GM21390 (cell line): ENCODE measurements around the gene CAMK1D.

Source experiments
- ATAC-seq: cut with Tn5 transposase; IDR thresholded peaks from one replicate; pipeline ENCODE4 v1.9.1; 2021; ENCODE audit not compliant: unreplicated experiment

CAMK1D gene

DNA sequence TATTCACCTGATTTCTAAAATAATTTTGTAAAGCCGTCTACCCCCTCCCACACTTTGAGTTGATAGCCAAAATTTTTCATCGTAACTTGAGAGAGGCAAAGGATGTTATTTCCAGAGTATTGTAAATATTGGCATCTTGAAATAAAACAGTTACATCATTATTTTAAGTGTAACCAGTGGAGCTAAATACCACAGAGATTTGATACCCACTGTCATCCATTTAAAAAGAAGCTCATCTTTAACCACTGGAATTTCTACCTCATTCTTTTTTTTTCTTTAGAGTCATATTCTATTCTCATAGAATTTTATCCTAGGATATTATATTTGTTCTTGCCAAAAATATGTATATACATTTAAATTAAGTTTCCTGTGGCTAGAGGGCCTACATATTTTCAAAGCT, 48.6 kb downstream of the CAMK1D start:
- no peak for ATAC-seq

DNA sequence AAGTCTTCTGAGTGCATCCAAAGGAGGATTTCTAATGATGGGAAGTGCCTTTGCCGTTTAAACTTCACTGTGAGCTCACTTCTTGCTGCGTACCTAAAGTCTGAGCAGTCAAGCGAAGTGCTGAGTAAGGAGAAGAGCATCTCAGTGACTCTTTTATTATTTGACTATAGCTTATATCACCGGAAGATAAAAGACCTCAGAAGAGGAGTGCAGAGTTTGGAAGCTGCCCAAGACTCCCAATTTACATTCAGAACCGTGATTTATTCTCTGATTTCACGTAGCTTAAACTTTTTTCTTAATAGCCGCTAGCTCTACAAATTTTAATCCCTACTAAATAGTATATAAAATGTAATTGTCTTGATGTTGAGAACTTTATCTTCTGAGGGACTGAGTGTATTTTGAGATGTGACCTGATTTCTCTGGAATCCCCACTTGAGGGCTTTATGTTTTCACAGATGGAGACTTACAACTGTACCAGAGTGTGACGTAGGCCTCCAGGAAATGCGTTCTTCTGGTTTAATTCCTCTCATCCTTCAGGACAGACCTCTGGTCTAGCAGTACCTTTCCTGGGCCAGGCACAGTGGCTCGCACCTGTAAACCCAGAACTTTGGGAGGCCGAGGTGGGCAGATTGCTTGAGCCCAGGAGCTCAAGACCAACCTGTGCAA, 51.1 kb downstream of the CAMK1D start:
- ATAC-seq: no peak

DNA sequence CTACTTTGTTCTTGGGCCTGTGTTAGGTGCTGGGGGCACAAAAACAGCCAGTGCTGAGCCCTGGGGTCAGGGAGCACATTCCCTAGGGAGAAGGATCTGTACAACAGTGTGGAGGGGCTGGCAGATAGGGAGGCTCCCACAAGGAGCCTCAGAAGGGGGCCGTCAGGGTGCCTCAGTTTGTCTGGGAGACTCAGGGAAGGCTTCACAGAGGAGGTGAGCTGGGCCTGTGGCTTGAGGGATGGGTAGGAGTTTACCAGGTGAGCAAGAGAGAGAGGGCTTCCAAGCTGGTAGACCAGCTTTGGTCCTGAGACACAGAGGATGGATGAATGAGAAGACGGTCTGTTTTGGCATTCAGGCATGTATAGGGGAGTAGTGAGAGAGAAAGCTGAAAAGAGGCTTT, 52.1 kb downstream of the CAMK1D start:
- no peak for ATAC-seq

- no peak for ATAC-seq
Observed at GRCh38 chr10:12403119-12403518, 53.8 kb downstream of the CAMK1D start.

DNA sequence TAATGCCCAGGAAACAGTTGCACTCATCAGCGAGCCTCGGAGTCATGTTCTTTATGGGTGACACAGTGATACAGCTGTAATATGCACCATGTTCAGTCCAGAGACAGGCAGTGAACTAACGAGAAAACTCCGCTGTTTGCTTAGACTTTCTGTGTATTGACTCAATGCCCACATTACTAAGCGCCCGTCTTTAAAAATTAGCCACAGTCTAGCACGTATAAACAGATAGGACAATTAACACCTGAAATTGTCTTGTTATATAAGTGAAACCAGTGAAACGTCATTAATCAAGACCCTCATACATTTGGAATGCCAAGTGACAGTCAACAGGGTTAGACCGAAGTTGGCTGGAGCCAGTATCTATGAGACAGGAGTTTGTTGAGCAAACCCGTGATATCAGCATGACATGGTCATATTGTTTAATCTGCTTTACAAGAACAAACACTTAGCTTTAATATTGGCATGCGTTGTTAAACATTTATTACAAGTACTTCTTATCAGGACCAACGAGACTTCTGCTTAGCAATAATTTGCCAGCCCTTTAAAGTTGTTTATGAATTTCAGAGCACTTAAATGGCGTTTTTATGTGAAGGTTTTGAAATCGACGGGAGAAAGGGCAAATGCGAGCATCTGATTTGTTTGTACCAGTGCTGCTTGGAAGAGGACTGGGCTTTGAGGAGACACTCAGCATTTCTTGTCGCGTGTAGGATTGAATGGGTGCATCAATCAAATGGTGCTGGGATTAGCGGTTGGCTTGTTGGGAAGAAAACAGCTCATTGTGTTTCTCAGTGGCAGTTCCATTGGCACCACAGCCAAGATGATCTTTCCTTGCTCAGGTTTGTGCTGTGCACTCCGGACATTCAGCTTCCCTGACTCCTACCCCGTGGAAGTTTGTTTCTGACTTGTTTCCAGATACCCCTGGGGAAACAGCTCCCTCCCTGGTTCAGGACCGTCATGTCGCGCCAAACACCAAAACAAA, 56.3 kb downstream of the CAMK1D start:
- no peak for ATAC-seq

DNA sequence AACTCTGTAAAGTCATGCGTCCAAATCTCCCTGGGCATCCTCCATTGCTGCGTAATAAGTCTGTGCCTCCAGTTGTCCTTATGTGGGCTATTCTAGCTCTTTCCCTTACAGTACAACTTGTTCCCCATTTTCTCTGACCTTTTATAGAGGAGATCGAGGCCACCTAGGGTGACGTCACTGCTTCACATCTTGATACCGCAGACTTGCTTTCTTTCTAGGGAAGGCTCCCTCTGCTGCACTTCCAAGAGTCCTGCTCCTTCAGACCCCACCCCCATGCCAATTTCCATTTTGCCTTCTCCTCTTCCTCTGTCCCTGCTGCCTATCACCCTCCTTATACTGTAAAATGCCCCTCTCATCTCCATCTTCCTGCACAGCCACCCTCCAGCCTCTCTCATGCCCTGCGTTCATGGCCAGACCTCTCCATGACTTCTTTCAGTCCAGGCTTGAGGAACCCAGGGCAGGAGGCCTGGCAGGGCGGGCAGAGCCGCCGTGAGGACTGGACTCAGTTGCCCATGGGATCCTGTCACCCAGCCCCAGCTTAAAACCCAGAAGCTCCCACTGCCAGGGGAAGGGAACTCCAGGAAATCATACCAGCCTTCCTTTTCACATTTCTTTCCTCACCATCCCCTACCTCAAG, 57.5 kb downstream of the CAMK1D start:
- ATAC-seq: no peak

DNA sequence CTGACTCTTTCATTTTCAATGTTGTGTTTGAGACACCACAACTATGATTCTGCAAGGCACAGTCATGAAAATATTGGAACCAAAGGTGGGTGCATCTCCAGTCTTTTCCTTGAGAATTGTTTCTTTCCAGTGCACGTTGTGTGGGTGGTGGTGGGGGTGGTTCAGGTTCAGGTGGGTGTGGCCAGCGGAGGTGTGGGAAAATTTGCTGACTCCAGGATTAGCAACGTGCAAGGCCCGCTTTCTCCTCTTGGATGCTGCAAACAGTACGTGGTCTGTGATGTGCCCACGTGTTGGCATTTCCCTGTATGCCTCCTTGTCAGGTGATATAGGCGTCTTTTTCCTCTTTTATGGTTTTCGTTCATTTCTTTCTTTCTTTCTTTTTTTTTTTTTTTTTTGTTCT, 59.1 kb downstream of the CAMK1D start:
- no peak for ATAC-seq

- no peak for ATAC-seq
Observed at GRCh38 chr10:12409161-12409560, 59.8 kb downstream of the CAMK1D start.

- no peak for ATAC-seq
Observed at GRCh38 chr10:12409613-12410012, 60.3 kb downstream of the CAMK1D start.

DNA sequence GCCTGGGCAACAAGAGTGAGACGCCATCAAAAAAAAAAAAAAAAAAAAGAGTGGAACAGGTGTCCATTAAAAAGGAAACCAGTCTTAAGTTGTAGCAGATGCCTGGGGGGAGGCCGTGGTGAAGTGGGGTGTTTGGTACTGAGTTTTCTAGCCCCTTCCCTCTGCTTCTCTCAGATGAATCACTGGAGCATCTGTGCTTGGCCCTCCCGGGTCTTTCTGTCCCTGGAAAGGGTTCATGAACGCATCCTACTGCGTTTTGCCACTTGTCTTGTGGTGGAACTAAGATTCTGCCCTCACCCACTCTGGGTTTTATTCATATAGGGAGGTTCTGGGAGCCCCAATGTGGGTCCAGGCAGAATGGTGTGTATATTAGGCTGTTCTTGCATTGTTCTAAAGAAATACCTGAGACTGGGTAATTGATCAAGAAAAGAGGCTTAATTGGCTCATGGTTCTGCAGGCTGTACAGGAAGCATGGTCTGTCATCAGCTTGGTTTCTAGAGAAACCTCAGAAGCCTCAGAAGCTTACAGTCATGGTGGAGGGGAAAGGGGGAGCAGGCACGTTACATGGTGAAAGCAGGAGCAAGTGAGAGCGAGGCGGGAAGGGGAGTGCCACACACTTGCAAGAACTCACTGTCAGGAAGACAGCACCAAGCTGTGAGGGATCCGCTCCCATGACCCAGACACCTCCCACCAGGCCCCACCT, 63.5 kb downstream of the CAMK1D start:
- no peak for ATAC-seq

GRCh38 chr10:12413369-12413711, 64.0 kb downstream of the CAMK1D start:
- no peak for ATAC-seq

- ATAC-seq: no peak
Observed at GRCh38 chr10:12414278-12414989, 65.1 kb downstream of the CAMK1D start.

GRCh38 chr10:12416344-12417050, 67.2 kb downstream of the CAMK1D start:
- ATAC-seq: no peak

DNA sequence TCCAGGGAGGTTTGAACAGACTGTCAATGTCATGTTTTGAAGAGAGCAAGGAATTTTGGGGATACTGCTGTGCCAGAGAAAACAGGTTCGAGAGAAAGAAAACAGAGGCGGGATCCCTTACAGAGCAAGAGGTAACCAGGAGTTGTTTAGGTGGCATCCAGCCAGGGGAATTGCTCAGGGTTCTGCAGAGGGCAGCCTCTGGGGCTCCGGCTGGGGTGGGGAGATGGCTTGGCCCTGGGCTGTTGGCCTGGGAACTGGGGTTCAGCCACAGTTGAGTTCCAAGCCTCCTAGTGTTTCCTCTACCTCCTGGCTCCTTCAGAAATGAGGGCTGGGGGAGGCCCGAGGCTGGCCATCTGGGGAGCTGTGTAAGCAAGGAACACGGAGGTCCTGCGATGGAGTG, 68.0 kb downstream of the CAMK1D start:
- no peak for ATAC-seq

GRCh38 chr10:12418000-12418399, 68.7 kb downstream of the CAMK1D start:
- no peak for ATAC-seq

GRCh38 chr10:12418725-12419261, 69.4 kb downstream of the CAMK1D start:
- no peak for ATAC-seq

- ATAC-seq: no peak
Observed at GRCh38 chr10:12419262-12419847, 70.0 kb downstream of the CAMK1D start.

DNA sequence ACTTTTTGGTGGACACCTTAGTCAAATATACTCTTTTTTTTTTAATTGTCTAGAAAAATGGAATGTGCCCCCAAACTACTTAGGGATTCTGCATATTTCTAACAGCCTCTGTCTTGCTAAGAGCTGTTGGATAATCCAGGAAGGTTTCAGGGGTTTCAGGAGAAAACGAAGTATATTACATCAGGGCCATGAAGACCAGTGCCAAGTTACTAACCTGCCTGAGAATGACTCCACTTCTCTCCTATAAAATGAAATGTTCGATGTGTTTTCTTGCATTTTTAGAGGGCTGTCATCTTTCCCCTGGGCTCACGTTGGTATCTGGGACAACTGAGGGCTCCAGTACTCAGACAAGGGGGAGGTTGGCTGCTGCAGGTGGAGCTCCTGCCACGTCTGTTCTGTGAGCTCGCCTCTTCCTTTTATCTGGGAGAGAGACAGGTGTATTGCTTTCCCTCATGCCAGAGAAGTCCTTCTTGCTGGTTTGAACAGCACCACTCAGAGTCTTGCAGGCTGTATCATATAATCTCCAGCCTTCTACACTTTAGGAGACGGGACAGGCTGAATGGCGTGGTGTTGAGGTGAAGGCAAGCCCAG, 71.3 kb downstream of the CAMK1D start:
- ATAC-seq: no peak

GRCh38 chr10:12422189-12422588, 72.8 kb downstream of the CAMK1D start:
- ATAC-seq: no peak
